Muscle layer of colon (tissue), 2 donors: Measurements from ENCODE around the gene HIBADH.

Source experiments
- H3K27ac ChIP-seq: one replicate; pipeline ENCODE4 v1.7.0; 2013; ENCODE audit warnings: low read depth, mild to moderate bottlenecking, low read length, moderate library complexity
- H3K27me3 ChIP-seq, 2 donors: one replicate each; pipeline ENCODE4 v1.7.0; 2013; ENCODE audit warnings: low read length in 2 of 2, mild to moderate bottlenecking in 2 of 2; ENCODE audit not compliant: insufficient read depth in 2 of 2, control insufficient read depth in 1 of 2
- H3K36me3 ChIP-seq: one replicate; pipeline ENCODE4 v1.7.0; 2013; ENCODE audit warnings: mild to moderate bottlenecking, low read length; ENCODE audit not compliant: insufficient read depth
- H3K4me1 ChIP-seq: one replicate; pipeline ENCODE4 v1.7.0; 2013; ENCODE audit warnings: mild to moderate bottlenecking, low read length; ENCODE audit not compliant: insufficient read depth
- H3K4me3 ChIP-seq, 2 donors: one replicate each; pipeline ENCODE4 v1.7.0; 2013; ENCODE audit warnings: low read length in 2 of 2, low read depth in 1 of 2, mild to moderate bottlenecking in 1 of 2, moderate library complexity in 1 of 2
- H3K9ac ChIP-seq: one replicate; pipeline ENCODE4 v1.7.0; 2013; ENCODE audit warnings: low read length
- H3K9me3 ChIP-seq: one replicate; pipeline ENCODE4 v1.7.0; 2013; ENCODE audit warnings: mild to moderate bottlenecking, low read length
- donor health status: abdominal sarcoma.
- donor health status: Adenocarcinoma of cecum.

HIBADH gene

GRCh38 chr7:27693794-27694193, 31.1 kb upstream of the HIBADH start:
- H3K36me3 ChIP-seq: no peaks in the 10 kb centered on the region
- H3K27ac ChIP-seq: no peak overlapping the region
- no peak overlapping the region for H3K9ac ChIP-seq
- H3K4me3 ChIP-seq: no peak overlapping the region
- H3K27me3 ChIP-seq: no peaks in the 10 kb centered on the region
- no peaks in the 10 kb centered on the region for H3K4me1 ChIP-seq
- no peaks in the 10 kb centered on the region for H3K9me3 ChIP-seq

GRCh38 chr7:27690649-27691048, 28.0 kb upstream of the HIBADH start:
- Histone ChIP-seq H3K36me3 (no peaks in the 10 kb centered on the region), H3K4me1 (no peaks in the 10 kb centered on the region), H3K27ac (no peak overlapping the region), H3K4me3 (no peak overlapping the region), H3K9me3 (no peaks in the 10 kb centered on the region), H3K27me3 (no peaks in the 10 kb centered on the region), H3K9ac (no peak overlapping the region)

- H3K27ac ChIP-seq: no peak overlapping the region
- no peaks in the 10 kb centered on the region for H3K4me1 ChIP-seq
- no peaks in the 10 kb centered on the region for H3K27me3 ChIP-seq
- H3K36me3 ChIP-seq: no peaks in the 10 kb centered on the region
- no peak overlapping the region for H3K9ac ChIP-seq
- no peaks in the 10 kb centered on the region for H3K9me3 ChIP-seq
- no peak overlapping the region for H3K4me3 ChIP-seq
Measured at GRCh38 chr7:27689591-27690164, 27.0 kb upstream of the HIBADH start.

GRCh38 chr7:27689150-27689549, 26.5 kb upstream of the HIBADH start:
- H3K9me3 ChIP-seq: no peaks in the 10 kb centered on the region
- no peak overlapping the region for H3K4me3 ChIP-seq
- no peak overlapping the region for H3K27ac ChIP-seq
- H3K36me3 ChIP-seq: no peaks in the 10 kb centered on the region
- no peaks in the 10 kb centered on the region for H3K27me3 ChIP-seq
- H3K9ac ChIP-seq: no peak overlapping the region
- no peaks in the 10 kb centered on the region for H3K4me1 ChIP-seq

GRCh38 chr7:27688646-27689045, 26.0 kb upstream of the HIBADH start:
- no peaks in the 10 kb centered on the region for H3K27me3 ChIP-seq
- H3K9me3 ChIP-seq: no peaks in the 10 kb centered on the region
- H3K4me1 ChIP-seq: no peaks in the 10 kb centered on the region
- no peak overlapping the region for H3K27ac ChIP-seq
- H3K4me3 ChIP-seq: no peak overlapping the region
- no peaks in the 10 kb centered on the region for H3K36me3 ChIP-seq
- H3K9ac ChIP-seq: no peak overlapping the region

- Histone ChIP-seq H3K36me3 (no peaks in the 10 kb centered on the region), H3K4me1 (no peaks in the 10 kb centered on the region), H3K9ac (no peak overlapping the region), H3K9me3 (no peaks in the 10 kb centered on the region), H3K27ac (no peak overlapping the region), H3K27me3 (no peaks in the 10 kb centered on the region), H3K4me3 (no peak overlapping the region)
Measured at GRCh38 chr7:27688056-27688455, 25.4 kb upstream of the HIBADH start.

GRCh38 chr7:27686315-27686714, 23.6 kb upstream of the HIBADH start:
- H3K4me3 ChIP-seq: no peak overlapping the region
- H3K9ac ChIP-seq: no peak overlapping the region
- no peak overlapping the region for H3K27ac ChIP-seq
- no peaks in the 10 kb centered on the region for H3K9me3 ChIP-seq
- H3K27me3 ChIP-seq: no peaks in the 10 kb centered on the region
- no peaks in the 10 kb centered on the region for H3K36me3 ChIP-seq
- H3K4me1 ChIP-seq: no peaks in the 10 kb centered on the region

- Histone ChIP-seq H3K4me1 (no peaks in the 10 kb centered on the region), H3K36me3 (no peaks in the 10 kb centered on the region), H3K27ac (no peak overlapping the region), H3K4me3 (no peak overlapping the region), H3K9me3 (no peaks in the 10 kb centered on the region), H3K9ac (no peak overlapping the region), H3K27me3 (no peaks in the 10 kb centered on the region)
Measured at GRCh38 chr7:27685893-27686292, 23.2 kb upstream of the HIBADH start.

GRCh38 chr7:27685209-27685608, 22.5 kb upstream of the HIBADH start:
- Histone ChIP-seq H3K36me3 (no peaks in the 10 kb centered on the region), H3K9me3 (no peaks in the 10 kb centered on the region), H3K9ac (no peak overlapping the region), H3K4me1 (no peaks in the 10 kb centered on the region), H3K4me3 (no peak overlapping the region), H3K27me3 (no peaks in the 10 kb centered on the region), H3K27ac (no peak overlapping the region)

- H3K9ac ChIP-seq: no peak overlapping the region
- no peaks in the 10 kb centered on the region for H3K9me3 ChIP-seq
- no peaks in the 10 kb centered on the region for H3K27me3 ChIP-seq
- H3K4me1 ChIP-seq: no peaks in the 10 kb centered on the region
- H3K36me3 ChIP-seq: no peaks in the 10 kb centered on the region
- no peak overlapping the region for H3K4me3 ChIP-seq
- H3K27ac ChIP-seq: no peak overlapping the region
Measured at GRCh38 chr7:27684491-27684890, 21.8 kb upstream of the HIBADH start.

- peaks cover 13% of the 10 kb centered on the region for H3K4me1 ChIP-seq
- H3K27me3 ChIP-seq: no peaks in the 10 kb centered on the region
- no peaks in the 10 kb centered on the region for H3K36me3 ChIP-seq
- H3K27ac ChIP-seq: no peak overlapping the region
- H3K4me3 ChIP-seq: no peak overlapping the region
- H3K9me3 ChIP-seq: no peaks in the 10 kb centered on the region
- no peak overlapping the region for H3K9ac ChIP-seq
Measured at GRCh38 chr7:27680610-27681009, 17.9 kb upstream of the HIBADH start.

- H3K27ac ChIP-seq: no peak overlapping the region
- no peak overlapping the region for H3K9ac ChIP-seq
- no peaks in the 10 kb centered on the region for H3K9me3 ChIP-seq
- peaks cover 13% of the 10 kb centered on the region for H3K4me1 ChIP-seq
- H3K27me3 ChIP-seq: no peaks in the 10 kb centered on the region
- no peak overlapping the region for H3K4me3 ChIP-seq
- no peaks in the 10 kb centered on the region for H3K36me3 ChIP-seq
Measured at GRCh38 chr7:27678617-27679260, 16.1 kb upstream of the HIBADH start.
